Type B pancreatic cell (in vitro differentiated cells): ENCODE data around the gene INTS7. TPM values are rescaled to one million over a fixed set of nuclear protein-coding genes. Genes with fewer than 3 reads are reported as not detected.
"Not testable (repeated sequence)": the region's sequence is repeated elsewhere in the genome, so short reads cannot be mapped to it uniquely, and the experiment has no call there.

Source experiments
- DNase-seq: peaks from one replicate; pipeline ENCODE4 v3.0.0; 2021; ENCODE audit warnings: mixed read lengths; ENCODE audit not compliant: unreplicated experiment; ENCODE audit errors: extremely low spot score
- H3K27ac Mint-ChIP-seq: 2 replicates; pipeline ENCODE4 v1.8.0; 2021; ENCODE audit warnings: mild to moderate bottlenecking, mixed read lengths
- H3K27me3 Mint-ChIP-seq: 2 replicates; pipeline ENCODE4 v1.8.0; 2021; ENCODE audit warnings: mixed read lengths
- H3K36me3 Mint-ChIP-seq: 2 replicates; pipeline ENCODE4 v1.8.0; 2021; ENCODE audit warnings: mixed read lengths
- H3K4me1 Mint-ChIP-seq: one replicate; pipeline ENCODE4 v1.8.0; 2021; ENCODE audit warnings: mixed read lengths; ENCODE audit not compliant: unreplicated experiment
- H3K4me3 Mint-ChIP-seq: 2 replicates; pipeline ENCODE4 v1.8.0; 2021; ENCODE audit warnings: mild to moderate bottlenecking, mixed read lengths
- H3K9me3 Mint-ChIP-seq: 2 replicates; pipeline ENCODE4 v1.8.0; 2021; ENCODE audit warnings: mixed read lengths
- CTCF ChIP-seq: fragments of 200-600 bp; sonication (generic); conservative IDR thresholded peaks from 2 replicates; pipeline ENCODE4 v1.5.0; 2021; ENCODE audit warnings: antibody characterized with exemption, mild to moderate bottlenecking
- total RNA-seq: library from RNA; stranded (reverse); gene quantifications from 2 replicates; pipeline ENCODE4 v1.2.1, GENCODE V29; 2021; ENCODE audit warnings: low replicate concordance

The INTS7 gene
- total RNA-seq, 1 donor from 2014 or later: 23.9 TPM

DNA sequence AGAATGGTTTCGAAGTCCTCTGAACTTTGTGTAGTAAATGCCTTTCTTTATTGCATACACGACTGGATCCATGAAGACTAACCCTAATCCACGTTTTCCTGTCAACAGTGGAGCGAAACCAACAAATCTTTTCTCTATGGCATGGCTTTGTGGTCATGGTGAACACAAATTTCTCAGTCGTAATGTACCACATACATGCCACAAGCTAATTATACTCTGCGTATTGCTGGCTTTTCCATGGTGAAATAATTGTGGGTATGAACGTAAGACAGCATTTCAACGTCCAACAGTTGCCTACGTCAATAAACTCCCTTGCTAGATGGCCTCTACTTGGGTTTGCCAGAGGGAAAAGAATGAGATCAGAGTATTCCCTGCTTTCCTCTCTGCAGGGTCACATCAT is 27.5 kb downstream of the INTS7 start:
- H3K27ac Mint-ChIP-seq: no peak overlapping the region
- no peak for TF ChIP-seq CTCF
- no peaks in the 10 kb centered on the region for H3K27me3 Mint-ChIP-seq
- peaks cover 4% of the 10 kb centered on the region for H3K36me3 Mint-ChIP-seq
- no peaks in the 10 kb centered on the region for H3K9me3 Mint-ChIP-seq
- H3K4me3 Mint-ChIP-seq: no peak overlapping the region
- H3K4me1 Mint-ChIP-seq: no peaks in the 10 kb centered on the region
- no peak for DNase-seq

DNA sequence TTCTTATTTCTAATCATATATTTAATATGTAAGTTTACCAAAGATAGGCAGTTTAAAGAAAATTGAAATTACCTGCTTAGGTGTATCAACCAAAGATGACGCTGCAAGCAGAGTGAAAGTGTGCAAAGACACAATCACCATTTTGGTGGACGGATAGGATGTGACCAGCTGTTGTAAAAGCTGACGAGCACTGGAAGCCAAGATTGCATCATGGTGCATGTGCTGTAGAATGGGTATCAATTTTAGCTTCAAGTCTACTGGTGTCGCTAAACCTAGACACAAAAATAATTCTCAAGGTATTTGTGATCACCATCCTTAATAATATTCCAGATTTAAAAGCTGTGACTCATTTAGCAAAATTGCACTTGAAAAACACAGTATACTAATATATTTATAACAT is 28.2 kb downstream of the INTS7 start:
- H3K27ac Mint-ChIP-seq: no peak overlapping the region
- H3K4me3 Mint-ChIP-seq: no peak overlapping the region
- TF ChIP-seq CTCF: no peak
- peaks cover 4% of the 10 kb centered on the region for H3K36me3 Mint-ChIP-seq
- no peak for DNase-seq
- H3K9me3 Mint-ChIP-seq: no peaks in the 10 kb centered on the region
- H3K27me3 Mint-ChIP-seq: no peaks in the 10 kb centered on the region
- no peaks in the 10 kb centered on the region for H3K4me1 Mint-ChIP-seq

DNA sequence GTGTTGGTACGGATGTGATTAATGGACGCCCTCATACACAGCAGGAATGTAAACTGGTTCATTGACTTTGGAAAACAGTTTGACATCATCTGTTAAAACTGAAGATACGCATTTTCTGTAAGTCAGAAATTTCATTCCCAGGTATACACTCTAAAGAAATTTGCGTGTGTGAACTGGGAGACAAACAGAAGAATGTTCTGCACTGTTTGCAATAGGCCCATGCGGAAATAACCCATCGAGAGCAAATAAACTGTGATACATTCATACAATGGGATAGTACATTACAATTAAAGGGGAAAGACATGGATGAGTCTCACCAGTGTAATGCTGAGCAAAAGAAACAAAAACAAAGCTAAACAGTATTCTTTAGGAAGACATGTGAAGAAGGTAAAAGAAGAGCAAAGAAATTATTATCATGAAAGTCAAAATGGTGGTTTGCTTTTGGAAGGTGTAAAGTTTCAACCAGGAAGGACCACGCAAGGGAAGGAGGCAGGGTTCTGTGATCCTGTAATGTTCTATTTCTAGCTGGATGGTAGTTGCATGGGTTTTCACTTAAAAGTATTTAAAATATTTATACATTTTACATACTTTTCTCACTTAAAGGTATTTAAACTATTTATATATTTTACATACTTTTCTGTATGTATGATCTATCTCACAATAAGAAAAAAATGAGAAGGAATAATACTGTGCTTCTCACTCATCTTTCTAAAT is 30.3 kb downstream of the INTS7 start:
- H3K27me3 Mint-ChIP-seq: no peaks in the 10 kb centered on the region
- H3K4me1 Mint-ChIP-seq: no peaks in the 10 kb centered on the region
- no peak overlapping the region for H3K4me3 Mint-ChIP-seq
- H3K27ac Mint-ChIP-seq: no peak overlapping the region
- no peak for DNase-seq
- TF ChIP-seq CTCF: no peak
- no peaks in the 10 kb centered on the region for H3K9me3 Mint-ChIP-seq
- peaks cover 7% of the 10 kb centered on the region for H3K36me3 Mint-ChIP-seq

DNA sequence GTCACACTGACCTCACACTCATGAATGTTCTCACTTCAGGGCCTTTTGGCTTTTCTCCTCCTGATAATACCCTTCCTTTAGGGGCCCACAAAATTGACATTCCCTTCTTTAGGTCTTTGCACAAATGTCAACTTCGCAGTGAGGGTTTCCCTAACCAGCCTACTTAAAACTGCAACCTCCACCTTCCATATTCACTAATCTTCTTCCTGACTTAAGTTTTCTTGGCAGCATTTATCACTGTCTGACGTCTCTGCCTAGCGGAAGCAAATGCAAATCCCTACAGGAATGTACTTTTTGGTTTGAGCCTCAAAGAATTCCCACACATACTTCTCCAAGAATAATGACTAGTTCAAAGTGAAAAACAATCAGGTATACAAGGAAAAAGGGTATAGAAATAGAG is 32.8 kb downstream of the INTS7 start:
- no peak overlapping the region for H3K27ac Mint-ChIP-seq
- no peak for DNase-seq
- H3K4me3 Mint-ChIP-seq: no peak overlapping the region
- peaks cover 7% of the 10 kb centered on the region for H3K36me3 Mint-ChIP-seq
- TF ChIP-seq CTCF: no peak
- H3K27me3 Mint-ChIP-seq: no peaks in the 10 kb centered on the region
- no peaks in the 10 kb centered on the region for H3K9me3 Mint-ChIP-seq
- H3K4me1 Mint-ChIP-seq: no peaks in the 10 kb centered on the region

- H3K4me1 Mint-ChIP-seq, DNase-seq, H3K27me3 Mint-ChIP-seq, H3K27ac Mint-ChIP-seq, H3K4me3 Mint-ChIP-seq, H3K9me3 Mint-ChIP-seq: not testable (repeated sequence)
- H3K36me3 Mint-ChIP-seq: peaks cover 19% of the 10 kb centered on the region
Observed at GRCh38 chr1:211997426-211997825, 37.9 kb downstream of the INTS7 start.

- Mint-ChIP-seq H3K4me1 (no peaks in the 10 kb centered on the region), H3K9me3 (no peaks in the 10 kb centered on the region), H3K36me3 (peaks cover 12% of the 10 kb centered on the region), H3K4me3 (no peak overlapping the region), H3K27ac (no peak overlapping the region), H3K27me3 (no peaks in the 10 kb centered on the region)
- no peak for TF ChIP-seq CTCF
- no peak for DNase-seq
Observed at GRCh38 chr1:211991695-211992094, 43.7 kb downstream of the INTS7 start.
